ENCODE measurements around the gene CABP2. TPM values are rescaled to one million over a fixed set of nuclear protein-coding genes. Genes with fewer than 3 reads are reported as not detected.

CABP2 gene
- not detected in 2 replicates for total RNA-seq

GRCh38 chr11:67522844-67523555, at the start of gene CABP2:
Gene CABP2, minus strand, starts transcription at chr11:67523446. Its CDS starts 120 bp downstream, at chr11:67523326.

GRCh38 chr11:67507864-67508485, 15.3 kb downstream of the CABP2 start, which contains the start of gene CDK2AP2:
Gene CDK2AP2, minus strand, starts transcription at chr11:67508162. Its CDS starts 80 bp downstream, at chr11:67508082.

GRCh38 chr11:67504950-67505581, 18.2 kb downstream of the CABP2 start, which contains the start of gene PITPNM1:
Gene PITPNM1, minus strand, starts transcription at chr11:67505363. Its CDS starts 1,183 bp downstream, at chr11:67504180.

GRCh38 chr11:67482827-67483798, 40.1 kb downstream of the CABP2 start, which contains the start of gene AIP:
Gene AIP, plus strand, starts transcription at chr11:67483026. Its CDS starts 133 bp downstream, at chr11:67483159.

Other genes starting within 250 kb of the CABP2 start
- 19.1 and 24.3 TPM in 2 replicates for gene ANKRD13D, start 234.1 kb downstream of the CABP2 start, total RNA-seq
- gene SSH3, start 219.9 kb downstream of the CABP2 start, total RNA-seq, result 12.5 and 24.0 TPM in 2 replicates
- gene POLD4, start 169.9 kb downstream of the CABP2 start, total RNA-seq, result 89.9 and 100 TPM in 2 replicates
- gene CLCF1, start 149.8 kb downstream of the CABP2 start, total RNA-seq, result 6.3 and 6.8 TPM in 2 replicates
- gene RAD9A, start 131.5 kb downstream of the CABP2 start, total RNA-seq, result 4.6 and 7.9 TPM in 2 replicates
- 278 and 283 TPM in 2 replicates for gene PPP1CA, start 121.6 kb downstream of the CABP2 start, total RNA-seq
- not detected in 2 replicates for gene TBC1D10C, start 119.4 kb downstream of the CABP2 start, total RNA-seq
- gene CARNS1, start 107.8 kb downstream of the CABP2 start, total RNA-seq, result not detected in 2 replicates
- 66.0 and 76.4 TPM in 2 replicates for gene RPS6KB2, start 95.0 kb downstream of the CABP2 start, total RNA-seq
- 0.87 TPM in 1 of 2 replicates, not detected in the other for gene PTPRCAP, start 85.8 kb downstream of the CABP2 start, total RNA-seq
- gene CORO1B, start 80.0 kb downstream of the CABP2 start, total RNA-seq, result 122 and 126 TPM in 2 replicates
- gene GPR152, start 70.7 kb downstream of the CABP2 start, total RNA-seq, result not detected in 2 replicates
- gene CABP4, start 68.1 kb downstream of the CABP2 start, total RNA-seq, result 2.1 and 3.9 TPM in 2 replicates
- gene TMEM134, start 54.2 kb downstream of the CABP2 start, total RNA-seq, result 51.3 and 70.9 TPM in 2 replicates
- gene AIP, start 40.4 kb downstream of the CABP2 start, total RNA-seq, result 52.0 and 61.3 TPM in 2 replicates
- gene PITPNM1, start 18.1 kb downstream of the CABP2 start, total RNA-seq, result 13.1 and 19.4 TPM in 2 replicates
- 54.0 and 55.4 TPM in 2 replicates for gene CDK2AP2, start 15.3 kb downstream of the CABP2 start, total RNA-seq
- 761 and 855 TPM in 2 replicates for gene GSTP1, start 60.4 kb upstream of the CABP2 start, total RNA-seq
- gene NDUFV1, start 83.5 kb upstream of the CABP2 start, total RNA-seq, result 192 TPM in 2 replicates
- 12.3 and 16.5 TPM in 2 replicates for gene NUDT8, start 106.5 kb upstream of the CABP2 start, total RNA-seq
- not detected in 2 replicates for gene TBX10, start 116.3 kb upstream of the CABP2 start, total RNA-seq
- not detected in 2 replicates for gene ACY3, start 127.3 kb upstream of the CABP2 start, total RNA-seq
- gene ALDH3B2, start 151.2 kb upstream of the CABP2 start, total RNA-seq, result not detected in 2 replicates

Data from mammary microvascular endothelial cell (primary cell).